HG02970 (cell line): ENCODE data around the gene GPRC5C.
"Not testable (repeated sequence)": the region's sequence is repeated elsewhere in the genome, so short reads cannot be mapped to it uniquely, and the experiment has no call there.

Source experiments
- ATAC-seq: cut with Tn5 transposase; IDR thresholded peaks from one replicate; pipeline ENCODE4 v1.9.1; 2021; ENCODE audit warnings: mild to moderate bottlenecking, moderate library complexity, moderate number of reproducible peaks; ENCODE audit not compliant: unreplicated experiment, low FRiP score

The GPRC5C gene

DNA sequence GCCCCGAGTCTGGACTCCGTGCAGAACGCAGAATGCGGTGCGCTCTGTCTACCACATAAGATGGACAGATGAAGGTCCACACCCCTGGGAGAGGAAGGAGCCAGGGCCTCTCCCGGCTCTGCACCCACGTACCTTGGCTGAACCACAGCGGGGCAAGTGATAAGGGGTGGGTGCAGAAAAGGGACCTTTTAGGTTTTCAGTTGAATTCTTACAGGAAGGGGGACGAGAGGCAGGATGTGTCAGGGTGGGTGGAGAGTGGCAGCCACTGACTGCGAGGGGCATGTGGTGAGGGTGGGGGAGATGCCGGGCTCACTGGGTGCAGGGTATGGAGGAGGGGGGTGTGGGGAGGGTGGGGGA is 34.9 kb downstream of the GPRC5C start:
- ATAC-seq: no peak

- no peak for ATAC-seq
Measured at GRCh38 chr17:74467221-74467951, 35.5 kb downstream of the GPRC5C start.

- ATAC-seq: no peak
Measured at GRCh38 chr17:74471341-74471740, 39.5 kb downstream of the GPRC5C start.

DNA sequence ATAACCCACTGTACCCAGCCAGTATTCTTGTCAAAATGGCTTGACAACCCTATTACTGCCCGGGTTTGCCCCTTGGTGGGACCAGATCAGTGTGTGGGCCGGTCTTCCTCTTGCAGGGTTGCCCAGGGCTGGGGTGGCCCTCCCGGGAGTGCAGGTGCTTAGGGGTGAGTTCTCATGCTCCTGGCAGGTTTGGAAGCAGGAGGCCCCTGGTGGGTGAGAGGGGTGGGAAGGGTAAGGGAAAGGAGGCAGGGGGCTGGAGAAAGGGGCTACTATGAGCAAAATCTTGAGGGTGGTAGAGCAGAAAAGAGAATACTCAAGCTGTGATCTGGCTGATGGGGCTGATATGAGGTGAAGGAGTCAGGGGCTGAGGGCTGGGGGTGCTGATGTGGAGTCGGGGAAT is 41.0 kb downstream of the GPRC5C start:
- ATAC-seq: no peak

GRCh38 chr17:74473294-74473693 is 41.4 kb downstream of the GPRC5C start:
- no peak for ATAC-seq

- ATAC-seq: no peak
Measured at GRCh38 chr17:74474043-74474792, 42.3 kb downstream of the GPRC5C start.

DNA sequence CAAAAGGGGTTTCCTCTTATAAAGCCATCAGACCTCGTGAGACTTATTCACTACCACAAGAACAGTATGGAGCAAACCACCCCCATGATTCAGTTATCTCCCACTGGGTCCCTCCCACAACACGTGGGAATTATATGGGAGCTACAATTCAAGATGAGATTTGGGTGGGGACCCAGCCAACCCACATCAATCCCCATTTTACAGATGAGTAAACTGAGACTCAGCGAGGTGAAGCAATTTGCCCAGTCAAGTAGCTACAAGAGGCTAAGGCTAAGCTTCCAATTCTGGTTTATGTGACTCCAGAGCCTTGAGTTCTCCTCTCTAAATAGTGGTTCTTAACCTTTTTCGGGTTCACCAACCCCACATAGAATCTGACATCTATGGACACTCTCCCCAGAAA is 43.3 kb downstream of the GPRC5C start:
- ATAC-seq: no peak

- no peak for ATAC-seq
Measured at GRCh38 chr17:74477411-74477810, 45.5 kb downstream of the GPRC5C start.

DNA sequence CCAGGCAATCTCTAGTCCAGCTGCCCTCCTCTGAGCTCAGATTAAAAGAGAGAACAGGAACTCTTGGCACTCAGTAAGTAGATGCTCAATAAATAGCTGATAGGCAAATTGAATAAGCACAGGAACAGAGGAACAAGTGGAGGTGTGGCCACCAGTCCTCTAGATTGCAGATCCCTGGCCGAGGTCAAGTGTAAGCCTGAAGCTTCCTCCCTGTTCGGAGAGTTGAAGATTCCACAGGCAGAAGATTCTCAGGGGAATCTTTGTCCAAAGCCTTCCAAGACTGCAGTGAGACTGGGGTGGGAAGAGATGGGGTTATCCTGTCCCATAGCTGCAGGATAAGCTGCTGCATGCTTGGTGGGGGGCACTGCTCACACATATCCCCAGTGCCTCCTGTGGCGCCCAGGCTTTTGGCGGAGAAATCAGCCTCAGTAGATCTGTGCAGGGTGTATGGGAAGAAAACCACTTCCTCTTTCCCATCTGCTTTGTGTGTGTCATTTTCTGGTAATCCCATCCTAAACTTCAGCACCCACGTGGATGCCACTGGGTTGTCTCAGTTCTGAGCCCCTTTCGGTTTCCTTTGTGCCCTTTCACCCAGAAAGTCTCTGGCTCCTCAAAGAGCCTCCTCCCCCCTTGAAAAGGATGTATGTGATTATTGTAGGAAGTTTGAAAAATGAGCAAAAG is 46.7 kb downstream of the GPRC5C start:
- no peak for ATAC-seq

- ATAC-seq: no peak
Measured at GRCh38 chr17:74480290-74480689, 48.4 kb downstream of the GPRC5C start.

- ATAC-seq: no peak
Measured at GRCh38 chr17:74481621-74482020, 49.7 kb downstream of the GPRC5C start.

DNA sequence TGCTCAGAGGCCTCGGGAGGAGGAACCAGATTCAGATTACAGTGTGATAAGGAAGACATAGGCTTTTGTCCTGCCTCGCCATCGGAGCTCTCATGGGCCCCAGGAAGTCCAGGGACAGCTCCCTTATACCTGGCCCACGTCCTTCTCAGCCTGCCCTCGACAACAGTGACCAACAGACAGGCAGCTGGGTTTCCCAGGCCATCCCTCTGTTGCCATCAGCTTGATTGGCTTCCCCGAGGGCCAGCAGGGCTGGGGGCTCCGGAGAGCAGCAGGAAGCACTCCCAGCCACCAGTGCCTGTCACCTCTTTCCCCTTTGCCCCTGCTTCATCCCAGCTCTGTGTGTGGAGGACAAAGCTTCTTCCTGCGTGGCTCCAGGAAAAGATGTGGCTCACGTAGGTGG is 52.2 kb downstream of the GPRC5C start:
- no peak for ATAC-seq

GRCh38 chr17:74485022-74485743 is 53.3 kb downstream of the GPRC5C start:
- no peak for ATAC-seq

- no peak for ATAC-seq
Measured at GRCh38 chr17:74485841-74486240, 54.0 kb downstream of the GPRC5C start.

DNA sequence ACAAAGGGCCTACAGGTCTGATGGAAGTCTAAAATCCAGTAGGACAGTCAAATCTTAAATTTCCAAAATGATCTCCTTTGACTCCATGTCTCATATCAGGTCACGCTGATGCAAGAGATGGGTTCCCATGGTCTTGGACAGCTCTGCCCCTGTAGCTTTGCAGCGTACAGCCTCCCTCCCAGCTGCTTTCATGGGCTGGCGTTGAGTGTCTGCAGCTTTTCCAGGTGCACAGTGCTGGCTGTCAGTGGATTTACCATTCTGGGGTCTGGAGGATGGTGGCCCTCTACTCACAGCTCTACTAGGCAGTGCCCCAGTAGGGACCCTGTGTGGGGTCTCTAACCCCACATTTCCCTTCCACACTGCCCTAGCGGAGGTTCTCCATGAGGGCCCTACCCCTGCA is 56.4 kb downstream of the GPRC5C start:
- not testable (repeated sequence) for ATAC-seq

GRCh38 chr17:74490716-74491115 is 58.8 kb downstream of the GPRC5C start:
- ATAC-seq: no peak

DNA sequence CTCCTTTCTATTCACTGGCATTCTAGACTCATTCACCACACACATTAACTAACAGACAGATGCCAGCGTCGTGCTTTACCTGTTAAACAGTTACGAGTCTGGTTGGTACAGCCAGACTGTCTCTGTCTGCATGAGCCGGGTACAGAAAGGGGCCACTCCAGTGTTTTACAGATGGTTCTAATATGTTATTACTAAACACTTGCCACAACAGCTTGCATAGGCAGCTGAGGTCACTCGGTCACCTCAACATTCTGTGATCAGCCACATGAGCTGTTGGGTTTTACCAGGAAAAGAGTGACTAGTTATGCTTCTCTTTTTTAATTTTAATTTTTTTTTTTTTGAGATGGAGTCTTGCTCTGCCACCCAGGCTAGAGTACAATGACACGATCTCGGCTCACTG is 59.7 kb downstream of the GPRC5C start:
- no peak for ATAC-seq

DNA sequence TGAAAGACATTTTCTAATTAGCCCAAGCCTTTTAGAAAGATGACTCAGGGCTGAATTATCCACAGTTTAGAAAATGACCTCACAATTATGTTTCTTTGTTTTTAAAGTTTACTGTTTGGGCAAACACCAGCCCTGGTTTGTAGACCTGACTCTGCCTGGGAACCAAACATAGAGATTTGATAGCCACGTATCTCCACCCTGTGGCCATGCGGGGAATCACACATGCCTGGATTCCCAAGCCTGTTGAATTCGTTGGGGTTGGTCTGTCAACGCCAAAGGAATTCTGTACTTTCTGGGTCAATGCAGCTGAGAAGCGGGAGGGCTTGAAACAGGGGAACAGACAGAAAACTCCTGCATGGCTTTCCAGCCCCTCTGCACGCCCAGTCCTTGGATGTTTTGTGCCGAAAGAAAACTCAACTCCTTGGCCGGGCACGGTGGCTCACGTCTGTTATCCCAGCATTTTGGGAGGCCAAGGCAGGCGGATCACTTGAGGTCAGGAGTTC is 61.5 kb downstream of the GPRC5C start:
- no peak for ATAC-seq
